ENCODE results near the gene TECR. TPM values are rescaled to one million over a fixed set of nuclear protein-coding genes. Genes with fewer than 3 reads are reported as not detected.

The TECR gene
- total and polyA plus RNA-seq, 9 of the 15 experiments (the other 6 are each of a cell fraction or from before 2014, with no cell fraction given), result 29.3 to 211 (median 81.4) TPM

- H3K27ac ChIP-seq (ENCODE audit: extremely low read depth, low read depth, low read length), result peak overlapping the region; percentile 85
- peak overlapping the region; percentile 35 for H3K4me3 ChIP-seq
- peaks cover 42% of the 10 kb centered on the region for H3K79me2 ChIP-seq (ENCODE audit: control insufficient read depth, insufficient read depth, low read length)
- ChIA-PET CTCF (ENCODE audit: low intra/inter-chr PET ratio) (interaction anchor here (0.7 kb wide), 1 partner anchor 18 kb away, joined by 7 read pairs; no protein-coding TSS in a partner anchor), POLR2A (interaction anchor here (1.2 to 6.3 kb wide), 4 partner anchors 10 to 53 kb away, joined by 3 to 70 read pairs (median 4); partner anchors contain the start of gene NDUFB7)
- H3K4me1 ChIP-seq (replicated peaks in 1 of 2; ENCODE audit: control insufficient read depth in 2 of 2, insufficient read depth in 2 of 2, low read length in 2 of 2), result peaks cover 43 to 46% of the 10 kb centered on the region in 2 experiments
- no peak for DNase-seq (ENCODE audit: extremely low read depth in 1 of 4, low spot score in 3 of 4)
- no TSS peak for BruUV-seq (replicated peaks)
- 75% methylated on average over 22 of the region's 22 CpGs for WGBS (ENCODE audit: insufficient coverage, low coverage, missing lambda C conversion rate)
- no peaks in the 10 kb centered on the region for H3K27me3 ChIP-seq (ENCODE audit: control insufficient read depth in 2 of 2, insufficient read depth in 2 of 2, low read length in 2 of 2)
- H3K9ac ChIP-seq (ENCODE audit: insufficient read depth in 1 of 2, low read depth in 2 of 2, low read length in 2 of 2), result peak overlapping the region; percentile 65 to 89; a peak in 3 of 4 replicates
- H2AFZ ChIP-seq (ENCODE audit: low read depth, low read length), result peak overlapping the region; percentile 69
- in situ Hi-C loops (cut with MboI) (no loop called here), intact Hi-C loops (cut with micrococcal nuclease) (loop anchor here (5.0 kb wide), 1 partner anchor 33 kb away; no protein-coding TSS in a partner anchor)
- no peak for ATAC-seq
- TF ChIP-seq THRAP3 (IDR thresholded peaks at IDR 0.05; ENCODE audit: borderline replicate concordance) (0 out of 2 replicates have a peak, but pooled peaks have one; percentile 69), ELF2 (CRISPR knock-in tag; IDR thresholded peaks at IDR 0.05) (0 out of 2 replicates have a peak, but pooled peaks have one; percentile 8), ZNF699 (CRISPR knock-in tag; IDR thresholded peaks at IDR 0.05; ENCODE audit: insufficient replicate concordance) (no peak), GTF2E2 (tag; IDR thresholded peaks at IDR 0.05) (0 out of 2 replicates have a peak, but pooled peaks have one; percentile 2), ILF3 (IDR thresholded peaks at IDR 0.05; ENCODE audit: borderline replicate concordance) (no peak), GABPB1 (CRISPR knock-in tag; IDR thresholded peaks at IDR 0.05) (no peak), CSDE1 (IDR thresholded peaks at IDR 0.05) (0 out of 4 replicates have a peak, but pooled peaks of 1 of the 2 experiments have one; percentile 23), HES1 (IDR thresholded peaks at IDR 0.05; ENCODE audit: low read depth) (no peak), ZBTB11 (CRISPR knock-in tag; IDR thresholded peaks at IDR 0.05) (peak in 1 of 3 experiments; percentile 35; a peak in 1 of 6 replicates), CTBP1 (IDR thresholded peaks at IDR 0.05; ENCODE audit: borderline replicate concordance) (0 out of 2 replicates have a peak, but pooled peaks have one; percentile 14), MLLT1 (IDR thresholded peaks at IDR 0.05) (peak in 1 of 2 experiments; percentile 84; a peak in 2 of 4 replicates), SMARCB1 (IDR thresholded peaks at IDR 0.05; ENCODE audit: insufficient read length, low read depth) (no peak), PTTG1 (tag; IDR thresholded peaks at IDR 0.05; ENCODE audit: low read depth) (no peak), SPI1 (IDR thresholded peaks at IDR 0.05; ENCODE audit: borderline replicate concordance, low read depth, low read length) (no peak)
- no peaks in the 10 kb centered on the region for H3K9me3 ChIP-seq (replicated peaks; ENCODE audit: control insufficient read depth, insufficient read depth, low read depth, low read length)
- FAIRE-seq, result no peak
- no peaks in the 10 kb centered on the region for H3K9me1 ChIP-seq (ENCODE audit: control insufficient read depth, insufficient read depth, low read length)
- peaks cover 34% of the 10 kb centered on the region for H3K36me3 ChIP-seq (ENCODE audit: control insufficient read depth, insufficient read depth, low read length)
- peaks cover 26% of the 10 kb centered on the region for H4K20me1 ChIP-seq (replicated peaks; ENCODE audit: control insufficient read depth, insufficient read depth, low read length)
- no peak overlapping the region; the same call in 1 of the 2 replicates for H3K4me2 ChIP-seq (ENCODE audit: insufficient read depth, low read length)
These were observed 10.0 kb upstream of the TECR start for GRCh38 chr19:14519245-14519859.
